HL-60/S4 treated with retinoic acid at 250 ng/mL for 4 days and 3 days (cell line): ENCODE measurements around the gene TCEA3.
"Not testable (repeated sequence)": the region's sequence is repeated elsewhere in the genome, so short reads cannot be mapped to it uniquely, and the experiment has no call there.

ENCODE experiments used
- in situ Hi-C: fragments of 300-500 bp; cut with MboI; formaldehyde crosslinking; loops from 2 replicates; pipeline ENCODE4 v1.7.0; 2022; ENCODE audit warnings: low sequenced_read_pairs

Gene TCEA3

GRCh38 chr1:23395154-23395724 is 29.3 kb downstream of the TCEA3 start:
- in situ Hi-C loops, result no loop called here

GRCh38 chr1:23394684-23395083 is 29.9 kb downstream of the TCEA3 start:
- in situ Hi-C loops, result no loop called here

DNA sequence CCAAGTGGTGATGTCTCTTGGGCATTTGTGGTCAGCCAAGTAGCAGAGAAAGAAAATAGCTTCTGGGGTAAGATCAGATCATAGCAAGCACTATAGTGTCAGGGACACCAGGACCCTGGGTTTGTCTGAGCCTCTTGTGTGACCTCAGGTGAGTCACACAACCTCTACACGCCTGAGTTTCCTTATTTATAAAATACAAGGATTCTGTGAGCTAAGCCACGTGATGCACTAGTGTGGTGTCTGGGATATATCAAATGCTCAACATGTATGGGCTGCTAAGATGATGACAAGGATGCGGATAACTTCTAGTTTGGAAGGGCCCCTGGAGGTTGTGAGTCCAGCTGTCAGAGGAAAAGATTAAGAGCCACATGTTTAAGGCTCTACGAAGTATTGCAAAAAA is 30.4 kb downstream of the TCEA3 start:
- in situ Hi-C loops, result no loop called here

DNA sequence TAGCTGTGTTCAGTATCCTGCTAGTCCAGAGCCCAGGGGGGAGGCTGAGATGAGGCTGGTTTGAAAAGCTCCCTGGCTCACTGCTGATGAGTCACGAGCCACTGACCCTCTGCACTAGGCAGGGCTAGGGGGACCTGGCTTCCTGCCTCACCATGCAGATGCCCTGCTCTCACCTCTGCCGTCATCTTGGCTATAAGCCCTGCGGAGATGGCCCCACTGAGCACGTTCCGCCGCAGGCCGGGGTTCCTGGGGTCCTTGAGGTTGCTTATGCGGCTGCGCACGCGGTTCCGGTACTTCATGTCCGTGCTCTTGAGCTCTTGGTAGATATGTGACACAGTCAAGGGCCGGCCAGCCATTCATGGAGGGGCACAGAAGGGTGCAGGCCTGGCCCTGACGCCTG is 30.8 kb downstream of the TCEA3 start:
- in situ Hi-C loops, result no loop called here

- in situ Hi-C loops, result no loop called here
These were observed 32.3 kb downstream of the TCEA3 start for GRCh38 chr1:23392125-23392855.

- in situ Hi-C loops, result no loop called here
These were observed 34.7 kb downstream of the TCEA3 start for GRCh38 chr1:23389837-23390321.

DNA sequence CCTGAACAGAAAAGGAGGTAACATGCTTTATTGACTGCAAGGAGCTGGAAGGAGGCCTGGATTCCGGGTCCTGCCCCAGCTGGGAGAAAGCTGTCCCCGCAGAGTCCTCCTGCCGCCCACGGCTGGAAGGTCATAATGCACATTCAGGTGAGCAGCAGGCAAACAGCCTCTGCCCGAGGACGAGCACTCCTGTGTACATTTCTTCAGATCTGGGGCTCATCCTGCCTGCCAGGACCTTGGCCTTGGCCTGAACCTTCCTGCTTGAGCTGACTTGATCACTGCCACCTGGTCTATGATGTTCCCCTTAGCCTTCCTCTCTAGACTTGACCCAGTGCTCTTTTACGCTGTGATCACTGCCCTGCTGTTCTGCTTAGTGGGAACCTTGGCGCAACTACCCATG is 37.1 kb downstream of the TCEA3 start:
- in situ Hi-C loops, result no loop called here

GRCh38 chr1:23385119-23385621 is 39.4 kb downstream of the TCEA3 start:
- in situ Hi-C loops, result no loop called here

- in situ Hi-C loops, result no loop called here
These were observed 40.1 kb downstream of the TCEA3 start for GRCh38 chr1:23384312-23385058.

DNA sequence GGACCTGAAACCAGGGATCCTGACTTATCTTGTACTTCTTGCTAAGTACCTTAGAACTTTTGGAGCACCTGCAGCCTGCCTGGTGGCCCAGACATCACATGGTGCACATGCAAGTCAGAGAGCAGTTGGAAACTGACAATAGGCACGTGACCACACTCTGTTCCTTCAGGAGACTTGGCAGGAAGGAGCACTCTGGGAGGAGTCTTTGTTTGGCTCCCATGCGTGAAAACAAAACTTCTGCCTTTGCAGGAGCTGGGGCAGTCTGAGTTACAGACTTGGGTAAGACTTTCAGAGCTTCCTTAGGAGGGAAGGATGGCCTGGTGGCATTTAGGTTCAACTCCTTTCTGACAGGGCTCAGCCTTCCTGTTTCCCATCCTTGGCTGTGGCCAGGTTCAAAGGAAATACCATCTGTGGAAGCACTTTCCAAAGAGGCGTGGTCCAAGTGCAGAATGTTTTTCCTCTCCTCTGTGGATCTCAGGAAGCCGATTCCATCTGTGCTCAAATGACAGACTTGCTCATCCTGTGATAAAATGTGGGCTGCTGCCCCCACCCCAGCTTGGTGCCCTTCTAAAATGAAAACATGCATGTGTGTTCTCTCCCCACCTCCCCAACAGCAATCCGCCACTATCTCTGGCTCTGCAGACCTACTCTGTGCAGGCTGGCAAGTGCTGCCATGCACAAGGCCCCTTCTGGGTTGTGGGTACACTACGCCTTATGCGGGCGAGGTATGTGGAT is 40.8 kb downstream of the TCEA3 start:
- in situ Hi-C loops, result no loop called here

- in situ Hi-C loops, result no loop called here
These were observed 43.2 kb downstream of the TCEA3 start for GRCh38 chr1:23381233-23381885.

DNA sequence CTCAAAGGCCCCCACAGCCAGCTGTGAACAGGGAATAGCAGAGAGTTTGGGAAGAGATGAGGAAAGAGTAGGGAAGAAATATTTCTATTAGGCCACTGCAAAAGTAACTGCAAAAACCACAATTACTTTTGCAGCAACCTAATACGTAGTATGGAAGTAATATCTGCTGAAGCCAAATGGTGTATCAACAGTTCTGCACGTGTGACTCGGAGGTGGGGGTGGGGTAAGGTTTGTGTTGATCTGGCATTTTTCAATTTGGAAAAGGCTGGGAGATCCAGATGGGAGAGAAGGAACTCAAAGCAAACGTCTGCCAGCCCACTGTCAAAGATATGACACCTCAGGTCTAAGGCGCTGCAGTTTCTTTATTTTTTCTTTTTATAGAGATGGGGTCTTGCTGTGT is 43.8 kb downstream of the TCEA3 start:
- in situ Hi-C loops, result no loop called here

- in situ Hi-C loops, result not testable (repeated sequence)
These were observed 44.3 kb downstream of the TCEA3 start for GRCh38 chr1:23380236-23380635.

DNA sequence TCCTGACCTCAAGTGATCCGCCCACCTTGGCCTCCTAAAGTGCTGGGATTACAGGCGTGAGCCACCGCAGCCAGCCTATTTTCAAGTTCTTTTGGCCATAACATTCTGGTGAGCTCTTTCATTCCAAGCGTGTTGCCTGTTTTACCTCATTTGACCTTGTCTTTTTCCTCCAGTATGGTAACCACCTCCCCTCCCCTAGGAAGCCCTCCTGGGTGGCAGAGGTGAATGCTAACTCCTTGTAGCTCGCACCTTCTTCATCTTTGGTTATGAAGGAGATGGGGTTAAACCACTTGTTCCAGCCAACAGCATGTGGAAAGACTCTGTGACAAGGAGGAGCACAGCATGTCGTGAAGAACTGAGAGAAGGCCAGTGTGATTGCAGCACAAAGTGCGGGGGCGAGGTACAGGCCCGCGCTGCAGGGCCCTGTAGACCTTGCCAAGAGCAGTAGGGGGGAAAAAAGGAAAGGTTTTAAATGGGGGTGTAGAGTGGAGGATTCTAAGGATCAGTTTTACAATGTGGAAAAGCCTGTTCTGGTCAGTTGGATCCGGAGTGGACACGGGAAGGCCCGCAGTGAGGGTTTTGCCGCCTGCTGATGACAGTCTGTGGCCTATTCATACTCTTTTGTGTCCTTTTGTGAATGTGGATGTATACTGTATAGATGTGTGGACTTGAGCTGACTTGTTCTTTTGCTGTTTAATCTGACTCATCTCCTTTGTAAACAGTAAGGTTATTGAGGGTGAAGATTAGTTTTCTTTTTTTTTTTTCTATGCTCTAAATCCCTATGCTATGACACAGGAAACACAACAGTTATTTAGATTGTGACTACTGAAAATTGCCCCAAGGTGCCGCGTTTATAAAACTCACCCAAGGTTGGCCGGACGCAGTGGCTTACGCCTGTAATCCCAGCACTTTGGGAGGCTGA is 47.4 kb downstream of the TCEA3 start:
- in situ Hi-C loops, result no loop called here

- in situ Hi-C loops, result not testable (repeated sequence)
These were observed 50.3 kb downstream of the TCEA3 start for GRCh38 chr1:23374079-23374735.

DNA sequence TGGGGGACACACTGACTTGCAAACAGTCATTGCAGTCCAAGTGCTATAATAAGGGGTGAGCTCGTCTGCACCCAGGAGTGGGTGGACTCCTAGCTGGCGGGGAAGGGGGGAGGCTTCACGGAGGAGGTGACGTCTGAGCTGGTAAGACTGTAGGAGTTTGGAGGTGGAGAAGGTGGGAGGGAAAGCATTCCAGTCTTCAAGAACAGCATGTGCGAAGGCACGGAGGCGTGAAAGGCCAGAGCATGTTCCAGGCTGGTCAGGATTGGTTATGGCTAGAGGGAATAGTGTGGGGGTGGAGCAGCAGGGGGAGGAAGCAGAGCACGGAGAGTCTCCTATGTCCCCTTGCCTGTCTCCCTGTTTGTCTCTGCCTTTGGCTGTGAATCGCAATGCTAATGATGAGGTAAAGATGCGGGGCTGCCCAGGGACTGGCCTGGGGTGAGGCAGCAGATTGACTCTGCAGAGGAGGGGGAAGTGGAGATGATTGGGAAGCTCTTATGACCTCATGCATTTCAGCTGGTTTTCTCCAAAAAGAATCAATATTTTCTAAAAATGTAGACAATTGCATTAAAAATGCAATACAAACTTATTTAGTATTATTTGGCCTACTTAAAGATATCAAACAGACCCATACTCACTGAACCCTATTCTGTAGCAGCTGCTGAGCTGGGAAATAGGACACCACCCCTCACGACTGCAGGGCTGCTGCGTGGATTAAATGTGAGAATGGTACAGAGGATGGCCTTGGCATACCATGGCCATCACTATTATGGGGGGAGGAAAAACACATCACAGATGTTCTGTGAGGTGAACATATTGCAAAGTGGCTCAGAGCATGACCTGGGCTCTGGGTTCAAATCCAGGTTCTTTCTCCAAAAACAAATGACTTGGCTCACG is 52.3 kb downstream of the TCEA3 start:
- in situ Hi-C loops, result no loop called here

GRCh38 chr1:23370709-23371584 is 53.6 kb downstream of the TCEA3 start:
- in situ Hi-C loops, result no loop called here
